PC-3 (cell line): Measurements from ENCODE around the gene MOB1B. TPM values are rescaled to one million over a fixed set of nuclear protein-coding genes. Genes with fewer than 3 reads are reported as not detected.

Experiments
- ATAC-seq: fragments of 200-7000 bp; cut with Tn5 transposase; 2 replicates; pipeline ENCODE4 v1.9.1; 2020; ENCODE audit warnings: mild to moderate bottlenecking, moderate library complexity
- BruUV-seq: library from RNA; stranded (reverse); fragments of 400-500 nt; replicated peaks from 2 replicates; lab custom pipeline; 2021; lab: Mats Ljungman, UMichigan
- CTCF ChIA-PET: fragments of 300-600 bp; sonication (Branson Sonifier 250); formaldehyde crosslinking; loops from one replicate; lab custom pipeline; 2022; ENCODE audit warnings: antibody characterized with exemption; lab: Charles Lee
- POLR2A ChIA-PET: fragments of 300-600 bp; sonication (Branson Sonifier 250); formaldehyde crosslinking; loops from one replicate; lab custom pipeline; 2022; ENCODE audit warnings: antibody characterized with exemption; ENCODE audit not compliant: unreplicated experiment; lab: Charles Lee
- DNase-seq: peaks from one replicate; pipeline ENCODE4 v3.0.0-alpha.2; 2015
- H2AFZ ChIP-seq: fragments of 300-600 bp; sonication (generic); 2 replicates; pipeline ENCODE4 v1.6.0; 2016; ENCODE audit warnings: antibody characterized with exemption, low read length
- H3F3A ChIP-seq: fragments of 300-600 bp; sonication (generic); one replicate; pipeline ENCODE4 v1.6.0; 2017; ENCODE audit warnings: antibody characterized with exemption, low read length, control low read depth, mild to moderate bottlenecking; ENCODE audit not compliant: unreplicated experiment
- H3K27ac ChIP-seq: fragments of 300-600 bp; sonication (generic); 2 replicates; pipeline ENCODE4 v1.5.1; 2016; ENCODE audit warnings: mild to moderate bottlenecking, low read length
- H3K27me3 ChIP-seq: fragments of 300-600 bp; sonication (generic); 2 replicates; pipeline ENCODE4 v1.6.1; 2016; ENCODE audit warnings: low read length, mixed read lengths
- H3K36me3 ChIP-seq: fragments of 300-600 bp; sonication (generic); 2 replicates; pipeline ENCODE4 v1.6.1; 2016; ENCODE audit warnings: low read depth, mixed run types, low read length, mixed read lengths
- H3K4me1 ChIP-seq: fragments of 300-600 bp; sonication (generic); 2 replicates; pipeline ENCODE4 v1.5.1; 2016; ENCODE audit warnings: low read length; ENCODE audit not compliant: insufficient read depth
- H3K4me2 ChIP-seq: fragments of 300-600 bp; sonication (generic); 2 replicates; pipeline ENCODE4 v1.6.0; 2016; ENCODE audit warnings: low read length
- H3K4me3 ChIP-seq: fragments of 300-600 bp; sonication (generic); 2 replicates; pipeline ENCODE4 v1.5.1; 2016; ENCODE audit warnings: mild to moderate bottlenecking, low read length, mixed read lengths
- H3K79me2 ChIP-seq: fragments of 300-600 bp; sonication (generic); 2 replicates; pipeline ENCODE4 v1.6.1; 2017; ENCODE audit warnings: low read length, mixed read lengths
- H3K9ac ChIP-seq: fragments of 300-600 bp; sonication (generic); 2 replicates; pipeline ENCODE4 v1.6.0; 2016; ENCODE audit warnings: mild to moderate bottlenecking, low read length
- H3K9me2 ChIP-seq: fragments of 300-600 bp; sonication (generic); replicated peaks from 2 replicates; pipeline ENCODE4 v1.6.1; 2016; ENCODE audit warnings: mixed run types, low read length, mixed read lengths
- H3K9me3 ChIP-seq: fragments of 300-600 bp; sonication (generic); 2 replicates; pipeline ENCODE4 v1.6.1; 2016; ENCODE audit warnings: low read length, mixed read lengths
- H4K20me1 ChIP-seq: fragments of 300-600 bp; sonication (generic); 2 replicates; pipeline ENCODE4 v1.6.1; 2016; ENCODE audit warnings: low read length, mixed read lengths
- CTCF ChIP-seq: fragments of 300-600 bp; sonication (generic); conservative IDR thresholded peaks from 2 replicates; pipeline ENCODE4 v1.5.1; 2017; ENCODE audit warnings: antibody characterized with exemption, low read depth, mild to moderate bottlenecking, low read length
- EZH2 ChIP-seq: fragments of 300-600 bp; sonication (generic); IDR thresholded peaks from one replicate; pipeline ENCODE4 v1.6.1; 2017; ENCODE audit warnings: antibody characterized with exemption, mild to moderate bottlenecking, low read length; ENCODE audit not compliant: unreplicated experiment
- EZH2phosphoT487 ChIP-seq: fragments of 300-600 bp; sonication (generic); IDR thresholded peaks from 2 replicates; pipeline ENCODE4 v1.6.1; 2018; ENCODE audit warnings: mild to moderate bottlenecking, antibody characterized with exemption, low read length, borderline replicate concordance
- intact Hi-C: fragments of 100-400 bp; cut with micrococcal nuclease; formaldehyde crosslinking; loops from 2 replicates; pipeline ENCODE4 v1.9.0; 2023
- total RNA-seq: library from RNA; depleted of rRNA; stranded (reverse); fragments of >200 nt; gene quantifications from 2 replicates; pipeline ENCODE4 v1.2.3, GENCODE V29; 2014

MOB1B gene
- total RNA-seq, 1 experiment from 2014 or later: 11.4 TPM

DNA sequence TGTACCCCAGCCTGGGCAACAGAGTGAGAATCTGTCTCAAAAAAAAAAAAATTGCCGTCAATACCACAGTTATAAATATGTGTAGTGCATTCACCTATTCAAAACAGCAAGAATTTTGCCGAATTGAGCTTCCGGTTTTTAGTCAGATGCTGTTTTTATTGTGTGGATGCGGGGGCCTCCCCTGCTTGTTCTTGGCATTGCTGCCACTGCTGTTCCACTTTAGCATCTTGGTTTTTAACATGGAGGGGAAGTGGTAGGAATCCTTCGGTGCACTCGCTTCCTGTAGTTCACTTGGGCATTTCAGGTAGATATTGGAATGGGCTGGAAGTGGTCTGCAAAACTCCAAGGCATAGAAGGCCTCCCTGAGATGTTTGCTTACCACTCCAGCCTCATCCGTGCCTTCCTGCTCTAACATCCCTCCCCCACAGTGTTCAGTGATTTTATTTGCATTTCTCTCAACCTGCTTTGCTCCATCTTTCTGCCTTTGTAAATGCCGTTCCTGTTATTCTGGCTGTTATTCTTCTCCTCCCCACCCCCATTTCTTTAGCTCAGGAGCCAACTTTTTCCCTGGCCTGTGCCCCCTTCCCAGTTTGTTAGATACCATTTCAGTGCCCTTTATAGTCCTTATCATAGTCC lies 25.5 kb downstream of the MOB1B start:
- no peak for TF ChIP-seq CTCF
- TF ChIP-seq EZH2: no peak
- no peak for TF ChIP-seq EZH2phosphoT487
- Histone ChIP-seq H3K9ac (no peak overlapping the region), H3K4me2 (no peak overlapping the region), H3K36me3 (0 out of 2 replicates have a peak, but pooled peaks cover 3% of the 10 kb centered on the region), H2AFZ (no peak overlapping the region), H3K9me3 (no peaks in the 10 kb centered on the region), H3K27me3 (no peaks in the 10 kb centered on the region), H3F3A (no peaks in the 10 kb centered on the region), H3K79me2 (peaks cover 69% of the 10 kb centered on the region), H3K4me3 (no peak overlapping the region), H3K27ac (no peak overlapping the region), H3K9me2 (no peaks in the 10 kb centered on the region), H4K20me1 (peaks cover 14% of the 10 kb centered on the region; the same call in 1 of the 2 replicates), H3K4me1 (peaks cover 16% of the 10 kb centered on the region)
- BruUV-seq: no TSS peak
- CTCF ChIA-PET: no interaction called here
- DNase-seq (no peak), ATAC-seq (no peak)
- POLR2A ChIA-PET: no interaction called here
- intact Hi-C loops: no loop called here

GRCh38 chr4:70930530-70931256 lies 28.5 kb downstream of the MOB1B start:
- intact Hi-C loops: loop anchor here (5.0 kb wide), 1 partner anchor 223 kb away; no protein-coding TSS in a partner anchor
- no peaks in the 10 kb centered on the region for H3K9me3 ChIP-seq
- POLR2A ChIA-PET: no interaction called here
- H3K79me2 ChIP-seq: peaks cover 52% of the 10 kb centered on the region
- TF ChIP-seq EZH2: no peak
- TF ChIP-seq EZH2phosphoT487: no peak
- no peak for TF ChIP-seq CTCF
- H3K36me3 ChIP-seq: 0 out of 2 replicates have a peak, but pooled peaks cover 3% of the 10 kb centered on the region
- H3K4me3 ChIP-seq: no peak overlapping the region
- H3K9ac ChIP-seq: no peak overlapping the region
- no peak overlapping the region for H3K27ac ChIP-seq
- H3K4me2 ChIP-seq: peak overlapping the region; percentile 8; the same call in 1 of the 2 replicates
- BruUV-seq: no TSS peak
- no peak overlapping the region for H2AFZ ChIP-seq
- H3F3A ChIP-seq: no peaks in the 10 kb centered on the region
- no peaks in the 10 kb centered on the region for H3K9me2 ChIP-seq
- H3K27me3 ChIP-seq: no peaks in the 10 kb centered on the region
- CTCF ChIA-PET: no interaction called here
- peak; percentile 16; the same call in 1 of the 2 replicates for ATAC-seq
- peaks cover 12% of the 10 kb centered on the region for H3K4me1 ChIP-seq
- peaks cover 5% of the 10 kb centered on the region; the same call in 1 of the 2 replicates for H4K20me1 ChIP-seq
- no peak for DNase-seq
